Amygdala (tissue), 56 donors: ENCODE data around the gene EGF.
A peak's percentile ranks its signal among the peaks of the same experiment; 100 is the strongest.
"Not testable (repeated sequence)": the region's sequence is repeated elsewhere in the genome, so short reads cannot be mapped to it uniquely, and the experiment has no call there.

Experiments
- DNase-seq, 56 donors: peaks; one replicate each; lab custom pipeline; 2025; lab: John Stamatoyannopoulos, UW

EGF gene

GRCh38 chr4:109912706-109913595, at the start of gene EGF:
Gene EGF (plus strand): TSS chr4:109912883. CDS start chr4:109913336, 453 bp downstream.
- peak in 3 of 56 donors; percentile 1 to 14 (median 3) for DNase-seq

GRCh38 chr4:109864134-109864533, 48.5 kb upstream of the EGF start:
- no peak for DNase-seq

DNA sequence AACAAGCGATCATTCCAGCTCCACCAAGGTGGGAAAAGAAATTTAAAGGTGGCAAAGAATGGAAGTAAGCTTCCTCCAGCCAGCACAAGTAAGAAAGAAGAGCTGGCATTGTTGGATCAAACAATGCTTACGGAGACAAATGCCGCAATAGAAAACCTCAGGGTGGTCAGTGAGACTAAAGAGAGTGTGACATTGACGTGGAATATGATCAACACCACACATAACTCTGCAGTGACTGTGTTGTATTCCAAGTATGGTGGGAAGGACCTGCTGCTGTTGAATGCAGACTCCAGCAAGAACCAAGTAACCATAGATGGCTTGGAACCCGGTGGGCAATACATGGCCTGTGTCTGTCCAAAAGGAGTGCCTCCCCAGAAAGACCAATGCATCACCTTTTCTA, 42.6 kb upstream of the EGF start:
- DNase-seq, result no peak

GRCh38 chr4:109872065-109872464, 40.6 kb upstream of the EGF start:
- no peak for DNase-seq

DNA sequence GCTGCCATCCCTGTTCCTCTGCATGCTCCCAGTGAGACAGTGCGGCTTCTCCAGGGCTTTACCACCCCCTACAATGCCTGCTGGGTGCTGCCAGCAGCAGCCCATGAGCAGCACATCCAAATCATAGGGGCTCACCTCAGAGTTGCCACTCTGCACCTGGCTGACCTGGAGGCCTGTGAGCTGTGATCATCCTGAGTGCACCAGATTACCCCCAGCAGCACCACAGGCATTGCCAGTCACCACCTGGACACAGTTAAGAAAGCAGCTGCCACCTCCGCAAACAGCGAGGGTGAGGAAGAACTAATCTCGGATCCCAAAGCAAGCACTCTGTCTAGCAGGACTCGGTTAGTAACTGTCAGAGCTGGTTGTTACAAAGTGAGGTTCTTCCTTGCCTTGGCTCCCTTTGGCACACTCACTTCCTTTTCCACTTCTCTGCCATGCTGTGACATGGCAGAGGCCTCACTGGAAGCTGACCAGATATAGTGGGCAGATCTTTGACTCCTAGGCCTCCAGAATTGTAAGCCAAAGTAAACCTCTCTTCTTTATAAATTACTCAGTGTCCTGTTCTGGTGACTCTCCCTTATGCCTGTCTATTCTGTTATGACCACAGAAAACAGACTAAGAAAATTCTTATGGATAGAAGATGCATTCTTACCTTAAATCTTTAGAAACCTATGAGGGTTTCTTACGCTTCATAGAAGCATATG, 39.6 kb upstream of the EGF start:
- DNase-seq, result no peak

DNA sequence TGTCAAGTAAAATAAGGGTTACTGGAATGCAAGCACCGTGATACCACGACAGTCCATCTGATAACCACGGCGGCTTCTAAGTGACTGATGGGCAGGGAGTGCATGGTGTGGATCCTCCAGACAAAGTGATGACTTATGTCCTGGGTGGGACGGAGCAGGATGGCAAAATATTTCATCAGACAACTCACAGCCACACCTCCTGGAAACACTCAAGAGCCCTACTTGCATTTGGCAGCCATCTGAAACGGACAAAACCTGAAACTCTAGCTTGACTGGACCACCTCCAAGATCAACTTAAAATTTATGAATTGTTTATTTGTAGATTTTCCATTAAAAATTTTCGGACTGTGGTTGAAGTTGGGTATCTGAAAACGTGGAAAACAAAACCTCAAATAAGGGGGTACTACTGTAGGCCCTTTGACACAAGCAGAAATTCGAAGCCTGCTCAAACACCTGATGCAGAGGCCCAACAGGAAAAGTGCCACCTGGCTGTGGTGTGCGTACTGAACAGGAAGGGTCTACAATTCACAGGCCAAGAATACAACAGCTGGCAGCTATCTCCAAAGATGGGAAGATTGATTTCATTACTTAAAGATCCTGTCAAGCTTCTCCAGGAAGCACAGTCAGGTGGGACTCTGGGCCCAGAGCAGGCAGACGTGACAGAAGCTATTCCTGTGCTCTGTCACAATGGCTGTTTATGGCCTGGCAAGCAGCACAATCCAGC, 38.7 kb upstream of the EGF start:
- DNase-seq, result no peak

DNA sequence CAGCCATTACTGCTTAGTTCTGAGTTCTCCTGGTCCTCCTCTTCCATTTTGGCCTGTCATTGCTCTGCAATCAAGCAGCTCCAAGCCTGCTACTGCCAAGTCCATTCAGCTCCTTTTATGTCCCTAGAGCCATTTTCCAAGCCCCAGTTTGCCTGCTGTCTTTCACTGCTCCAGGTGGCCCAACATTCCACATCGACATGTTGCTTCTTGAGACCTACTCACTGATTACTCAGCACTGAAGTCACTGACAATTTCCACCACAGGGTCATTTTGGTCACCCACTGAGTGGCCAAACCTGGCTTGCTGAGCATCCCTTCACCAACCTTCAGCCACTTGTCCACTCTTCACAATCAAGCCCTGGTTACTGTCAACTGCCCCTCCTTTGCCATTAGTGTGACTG, 37.6 kb upstream of the EGF start:
- DNase-seq, result no peak

- DNase-seq, result not testable (repeated sequence)
Measured at GRCh38 chr4:109875553-109875952, 37.1 kb upstream of the EGF start.

GRCh38 chr4:109876634-109877265, 35.9 kb upstream of the EGF start:
- no peak for DNase-seq

- DNase-seq, result no peak
Measured at GRCh38 chr4:109877400-109877799, 35.3 kb upstream of the EGF start.

DNA sequence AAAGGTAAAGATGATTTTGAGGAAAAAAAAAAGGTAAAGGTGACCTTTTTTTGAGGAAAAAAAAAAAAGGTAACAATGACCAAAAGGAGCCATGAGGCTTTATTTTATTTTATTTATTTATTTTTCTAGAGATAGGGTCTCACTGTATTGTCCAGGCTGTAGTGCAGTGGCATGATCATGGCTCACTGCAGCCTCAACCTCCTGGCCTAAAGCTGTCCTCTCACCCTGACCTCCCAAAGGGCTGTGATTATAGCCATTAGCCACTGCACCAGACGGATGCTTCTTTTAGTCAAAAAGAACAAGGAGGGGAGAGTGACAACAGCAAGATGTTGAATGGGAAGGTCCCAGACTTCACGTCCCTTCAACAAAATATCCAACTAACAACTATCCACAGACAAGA, 34.3 kb upstream of the EGF start:
- DNase-seq, result no peak

DNA sequence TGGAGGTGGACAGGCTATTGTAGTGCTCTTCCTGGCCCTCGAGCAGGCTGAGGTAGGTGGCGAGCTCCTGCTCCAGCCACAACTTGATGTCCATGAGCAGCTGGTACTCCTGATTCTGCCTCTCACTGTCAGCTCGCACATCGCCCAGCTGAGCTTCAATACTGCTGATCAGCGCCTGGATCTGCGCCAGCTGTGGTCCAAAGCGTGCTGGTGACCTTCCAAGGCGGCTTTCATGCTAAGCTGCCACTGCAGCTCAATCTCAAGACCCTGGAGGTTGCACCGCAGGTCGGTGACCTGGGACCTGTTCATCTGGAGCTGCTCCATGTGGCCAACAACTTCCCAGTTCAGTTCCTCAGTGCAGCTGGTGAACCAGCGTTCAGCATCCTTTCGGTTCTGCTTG, 33.6 kb upstream of the EGF start:
- DNase-seq, result peak in 1 of 56 donors; percentile 2

GRCh38 chr4:109879636-109880314, 32.9 kb upstream of the EGF start:
- no peak for DNase-seq

DNA sequence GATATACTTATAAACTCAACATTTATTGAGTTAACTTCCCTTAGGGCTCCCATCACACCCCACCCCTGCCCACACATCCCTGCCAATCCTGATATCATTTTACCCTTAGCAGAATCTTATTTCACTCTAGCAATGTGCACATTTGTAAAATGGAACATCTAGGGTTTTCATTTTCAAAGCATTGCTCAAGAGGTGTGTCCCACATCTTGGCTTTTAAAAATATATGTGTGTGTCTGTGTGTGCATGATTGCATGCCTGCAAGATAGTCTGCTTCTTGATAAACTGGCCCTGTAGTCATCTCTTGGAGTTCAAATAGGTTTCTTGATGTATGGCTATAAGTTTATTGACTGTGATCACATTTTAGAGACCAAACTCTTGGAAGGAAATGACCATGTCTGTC, 26.4 kb upstream of the EGF start:
- no peak for DNase-seq

DNA sequence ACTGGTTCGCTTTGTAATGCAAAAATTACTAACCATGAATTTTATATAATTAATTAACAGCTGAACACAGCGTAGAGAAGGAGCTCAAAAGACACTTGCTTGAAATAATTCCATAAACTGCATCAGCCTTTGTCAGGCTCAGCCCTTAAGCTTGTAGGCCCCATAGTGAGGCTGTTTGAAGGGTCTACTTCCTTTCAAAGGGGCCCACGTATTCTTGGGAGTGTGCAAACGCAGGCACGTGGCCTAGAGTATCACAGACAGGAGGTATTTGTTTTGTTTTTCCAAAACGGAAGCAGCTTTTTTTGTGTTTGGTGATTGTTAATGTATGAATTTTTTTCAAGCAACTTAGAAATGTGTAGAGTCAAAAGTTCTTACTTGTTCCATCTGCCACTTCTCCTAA, 25.6 kb upstream of the EGF start:
- no peak for DNase-seq

DNA sequence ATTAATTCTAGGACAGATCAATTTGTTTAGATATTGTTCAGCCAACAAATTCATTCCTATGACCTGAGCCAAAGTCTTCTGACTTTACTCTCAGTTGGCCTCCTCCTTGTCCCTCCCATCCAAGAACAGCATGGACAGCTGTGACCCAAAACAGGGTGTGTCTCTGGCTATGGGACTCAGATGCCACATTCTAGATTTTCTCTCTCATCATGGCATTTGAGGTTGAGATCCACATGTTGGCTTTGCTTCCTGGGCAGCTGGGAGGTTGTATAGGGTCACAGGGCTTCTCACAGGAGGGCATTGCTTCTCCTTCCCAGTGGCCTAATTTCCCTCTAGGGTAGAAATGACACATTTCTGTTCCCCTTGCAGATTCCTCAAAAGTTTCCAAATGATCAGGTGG, 22.6 kb upstream of the EGF start:
- no peak for DNase-seq

DNA sequence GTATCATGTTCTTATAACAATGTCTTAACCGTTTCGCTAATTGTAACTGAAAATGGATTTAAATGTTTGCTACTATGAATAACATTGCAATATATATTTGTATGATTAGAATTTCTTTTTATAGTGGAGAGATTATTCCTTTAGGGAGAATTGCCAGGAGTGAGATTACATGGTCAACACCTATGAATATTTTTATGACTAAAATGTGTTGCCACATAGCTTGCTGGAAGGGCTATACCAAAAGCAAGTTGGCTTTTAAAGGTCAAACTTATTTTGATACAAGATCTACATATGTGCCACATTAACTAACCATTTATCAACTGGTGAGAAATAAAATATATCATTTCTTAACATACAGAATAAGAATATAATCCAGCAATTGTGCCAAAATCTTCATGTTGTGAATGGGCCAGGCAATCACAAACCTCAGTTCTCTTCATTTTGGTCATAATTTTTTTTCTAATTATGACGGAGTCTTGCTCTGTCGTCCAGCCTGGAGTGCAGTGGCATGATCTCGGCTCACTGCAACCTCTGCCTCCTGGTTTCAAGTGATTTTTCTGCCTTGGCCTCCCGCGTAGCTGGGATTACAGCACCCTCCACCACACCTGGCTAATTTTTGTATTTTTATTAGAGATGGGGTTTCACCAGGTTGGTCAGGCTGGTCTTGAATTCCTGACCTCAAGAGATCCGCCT, 10.0 kb upstream of the EGF start:
- DNase-seq, result no peak

DNA sequence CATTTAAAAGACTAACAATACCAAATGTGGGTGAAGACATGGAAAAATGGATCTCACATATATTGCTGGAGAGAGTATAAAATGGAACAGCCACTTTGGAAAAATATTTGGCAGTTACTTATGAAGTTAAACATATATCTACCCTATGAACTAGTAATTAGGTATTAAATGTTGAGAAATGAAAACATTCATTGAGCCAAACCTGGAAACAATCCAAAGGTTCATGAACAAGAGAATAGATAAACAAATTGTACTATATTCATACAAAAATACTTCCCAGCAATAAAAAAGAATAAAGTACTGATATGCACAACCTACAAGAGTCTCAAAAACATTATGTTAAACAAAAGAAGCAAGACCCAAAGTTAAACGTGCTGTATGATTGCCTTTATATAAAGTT, 4.0 kb upstream of the EGF start:
- DNase-seq, result no peak

GRCh38 chr4:109910256-109910655, 2.4 kb upstream of the EGF start:
- DNase-seq, result no peak
